Activated CD8-positive, alpha-beta memory T cell treated with anti-CD3 and anti-CD28 coated beads, Interleukin-2, amount 50 U/mL, for 48 hours (primary cell): ENCODE results near the gene BAHCC1.
A peak's percentile ranks its signal among the peaks of the same experiment; 100 is the strongest.

ENCODE experiments used
- DNase-seq: peaks from one replicate; pipeline ENCODE4 v3.0.0-alpha.2; 2020

Gene BAHCC1

GRCh38 chr17:81414756-81415516 is 19.7 kb downstream of the BAHCC1 start:
- DNase-seq, result no peak

- DNase-seq, result no peak
Measured at GRCh38 chr17:81415681-81416080, 20.4 kb downstream of the BAHCC1 start.

GRCh38 chr17:81416612-81417011 is 21.4 kb downstream of the BAHCC1 start:
- DNase-seq, result no peak

- no peak for DNase-seq
Measured at GRCh38 chr17:81417049-81417878, 22.0 kb downstream of the BAHCC1 start.

- DNase-seq, result no peak
Measured at GRCh38 chr17:81417879-81418709, 22.8 kb downstream of the BAHCC1 start.

GRCh38 chr17:81418710-81419318 is 23.6 kb downstream of the BAHCC1 start:
- DNase-seq, result no peak

- no peak for DNase-seq
Measured at GRCh38 chr17:81419319-81419885, 24.1 kb downstream of the BAHCC1 start.

- DNase-seq, result no peak
Measured at GRCh38 chr17:81419886-81420768, 24.9 kb downstream of the BAHCC1 start.

- DNase-seq, result no peak
Measured at GRCh38 chr17:81420769-81421462, 25.7 kb downstream of the BAHCC1 start.

- DNase-seq, result no peak
Measured at GRCh38 chr17:81422776-81423697, 27.8 kb downstream of the BAHCC1 start.

GRCh38 chr17:81423698-81424071 is 28.4 kb downstream of the BAHCC1 start:
- DNase-seq, result no peak

- DNase-seq, result peak; percentile 67
Measured at GRCh38 chr17:81424151-81425017, 29.1 kb downstream of the BAHCC1 start.

GRCh38 chr17:81425041-81425440 is 29.8 kb downstream of the BAHCC1 start:
- DNase-seq, result peak; percentile 66

- peak; percentile 80 for DNase-seq
Measured at GRCh38 chr17:81425716-81426392, 30.6 kb downstream of the BAHCC1 start.

GRCh38 chr17:81426393-81427172 is 31.3 kb downstream of the BAHCC1 start:
- no peak for DNase-seq

GRCh38 chr17:81427173-81428120 is 32.2 kb downstream of the BAHCC1 start:
- no peak for DNase-seq
